ENCODE results near the gene PLIN3.

- no peak for TF ChIP-seq CTCF (conservative IDR thresholded peaks at IDR 0.05)
- no peak for TF ChIP-seq ZFX (IDR thresholded peaks at IDR 0.05)
Observed at GRCh38 chr19:4830332-4830731, 37.1 kb downstream of the PLIN3 start.

Measured in C4-2B (cell line).